HG03575 (cell line): ENCODE data around the gene TTC21B.

Experiments used
- ATAC-seq: cut with Tn5 transposase; IDR thresholded peaks from one replicate; pipeline ENCODE4 v1.9.1; 2021; ENCODE audit not compliant: unreplicated experiment, insufficient number of reproducible peaks, low FRiP score; ENCODE audit errors: extremely low read depth

TTC21B gene

GRCh38 chr2:165857876-165858275, 95.7 kb downstream of the TTC21B start:
- ATAC-seq = no peak

GRCh38 chr2:165852394-165852793, 101.2 kb downstream of the TTC21B start:
- no peak for ATAC-seq

- ATAC-seq = no peak
Measured at GRCh38 chr2:165847001-165847400, 106.6 kb downstream of the TTC21B start.

DNA sequence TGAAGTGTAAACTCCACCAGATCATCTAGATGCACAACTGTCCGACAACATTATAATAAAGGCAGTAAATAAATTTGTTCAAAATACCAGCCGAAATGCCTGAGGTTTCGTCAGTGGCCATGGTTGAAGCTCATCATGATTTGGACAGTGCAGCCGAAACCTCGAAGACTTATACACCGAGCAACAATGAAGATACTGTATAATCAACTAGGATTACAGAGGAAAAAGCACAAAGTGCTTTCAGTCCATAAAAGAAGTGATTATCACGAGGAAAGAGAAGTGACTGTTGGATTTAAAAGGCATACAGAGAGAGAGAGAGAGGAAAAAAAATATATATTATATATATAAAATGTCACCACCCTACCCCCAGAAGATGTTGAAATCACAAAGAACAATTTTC, 107.5 kb downstream of the TTC21B start:
- ATAC-seq = no peak

DNA sequence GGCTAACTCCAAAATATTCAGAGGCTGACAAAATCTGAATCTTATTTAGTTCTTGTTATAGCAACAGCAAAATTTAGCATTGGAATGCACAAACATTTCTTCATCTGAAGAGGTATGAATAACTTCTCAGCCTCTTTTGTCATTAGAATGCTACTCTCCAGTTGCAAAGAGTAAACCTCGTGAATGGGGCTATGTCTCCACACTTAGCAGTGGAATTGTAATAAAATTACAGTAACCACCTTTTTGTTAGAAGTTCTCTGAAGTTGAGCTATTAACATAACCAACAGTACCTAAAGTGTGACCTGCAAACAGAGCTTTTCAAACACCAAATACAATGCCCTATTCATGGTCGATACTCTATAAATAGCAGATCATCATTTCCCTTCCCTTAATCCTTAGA, 109.4 kb downstream of the TTC21B start:
- ATAC-seq = no peak

GRCh38 chr2:165843351-165843750, 110.2 kb downstream of the TTC21B start:
- no peak for ATAC-seq

DNA sequence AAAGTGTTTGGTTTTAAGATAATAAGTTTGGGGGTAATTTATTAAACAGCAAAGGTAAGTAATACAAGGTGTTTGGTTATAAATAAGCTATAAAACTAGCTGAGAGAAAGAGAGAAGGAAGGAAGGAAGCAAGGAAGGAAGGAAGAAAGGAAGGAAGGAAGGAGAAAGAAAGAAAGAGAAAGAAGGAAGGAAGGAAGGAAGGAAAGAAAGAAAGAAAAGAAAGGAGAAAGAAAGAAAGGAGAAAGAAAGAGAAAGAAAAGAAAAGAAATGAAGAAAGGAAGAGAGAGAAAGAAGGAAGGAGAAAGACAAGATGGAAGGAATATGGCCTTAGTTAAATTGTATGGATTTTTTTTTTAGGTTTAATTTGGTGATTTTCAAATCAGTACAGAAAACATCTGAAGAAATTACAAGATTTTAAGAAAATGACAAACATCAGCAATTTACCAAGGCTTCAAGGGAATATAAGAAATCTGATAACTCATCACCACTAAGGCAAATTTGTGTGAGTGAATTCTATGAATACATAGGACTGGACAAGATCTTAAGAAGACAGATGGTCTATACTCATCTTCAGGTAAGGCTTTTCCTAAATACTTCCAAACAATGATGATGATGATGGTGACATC, 113.1 kb downstream of the TTC21B start:
- ATAC-seq = no peak

GRCh38 chr2:165839610-165840009, 114.0 kb downstream of the TTC21B start:
- ATAC-seq = no peak

GRCh38 chr2:165837122-165837521, 116.5 kb downstream of the TTC21B start:
- no peak for ATAC-seq

DNA sequence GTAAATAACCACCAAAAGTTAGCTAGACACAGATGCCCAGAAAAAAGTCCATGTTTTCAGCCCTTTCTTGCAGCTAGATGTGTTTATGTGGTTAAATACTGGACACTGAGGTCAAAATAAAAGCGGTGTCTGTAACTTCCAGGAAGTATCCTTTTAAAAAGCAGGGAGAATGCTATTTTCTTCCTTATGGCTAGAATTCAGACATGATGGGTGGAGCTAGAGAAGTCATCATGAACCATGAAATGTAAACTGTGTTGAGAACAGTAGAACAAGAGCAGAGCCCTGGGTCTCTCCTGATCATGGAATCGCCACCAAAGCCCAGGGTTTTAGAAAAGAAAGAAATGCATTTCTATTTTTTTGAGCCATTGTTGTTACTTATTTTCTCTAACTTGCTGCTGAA, 118.2 kb downstream of the TTC21B start:
- ATAC-seq = no peak

- no peak for ATAC-seq
Measured at GRCh38 chr2:165833156-165833555, 120.4 kb downstream of the TTC21B start.

DNA sequence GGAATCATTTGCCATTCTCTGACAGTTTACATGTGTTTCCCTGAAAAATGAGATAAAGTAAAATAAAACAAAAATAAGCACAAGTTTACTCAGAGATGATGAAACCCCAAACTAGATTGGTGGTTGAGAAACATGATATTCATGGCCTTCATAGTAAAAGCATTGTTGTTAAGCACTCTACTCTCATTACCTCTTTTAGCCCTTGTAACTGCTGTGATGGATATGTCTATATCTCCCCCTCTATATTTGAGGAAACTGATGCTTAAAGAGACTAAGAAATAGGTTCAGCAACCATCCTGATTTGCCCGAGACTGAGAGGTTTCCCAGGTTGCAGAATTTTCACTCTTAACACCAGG, 125.7 kb downstream of the TTC21B start:
- ATAC-seq = no peak

DNA sequence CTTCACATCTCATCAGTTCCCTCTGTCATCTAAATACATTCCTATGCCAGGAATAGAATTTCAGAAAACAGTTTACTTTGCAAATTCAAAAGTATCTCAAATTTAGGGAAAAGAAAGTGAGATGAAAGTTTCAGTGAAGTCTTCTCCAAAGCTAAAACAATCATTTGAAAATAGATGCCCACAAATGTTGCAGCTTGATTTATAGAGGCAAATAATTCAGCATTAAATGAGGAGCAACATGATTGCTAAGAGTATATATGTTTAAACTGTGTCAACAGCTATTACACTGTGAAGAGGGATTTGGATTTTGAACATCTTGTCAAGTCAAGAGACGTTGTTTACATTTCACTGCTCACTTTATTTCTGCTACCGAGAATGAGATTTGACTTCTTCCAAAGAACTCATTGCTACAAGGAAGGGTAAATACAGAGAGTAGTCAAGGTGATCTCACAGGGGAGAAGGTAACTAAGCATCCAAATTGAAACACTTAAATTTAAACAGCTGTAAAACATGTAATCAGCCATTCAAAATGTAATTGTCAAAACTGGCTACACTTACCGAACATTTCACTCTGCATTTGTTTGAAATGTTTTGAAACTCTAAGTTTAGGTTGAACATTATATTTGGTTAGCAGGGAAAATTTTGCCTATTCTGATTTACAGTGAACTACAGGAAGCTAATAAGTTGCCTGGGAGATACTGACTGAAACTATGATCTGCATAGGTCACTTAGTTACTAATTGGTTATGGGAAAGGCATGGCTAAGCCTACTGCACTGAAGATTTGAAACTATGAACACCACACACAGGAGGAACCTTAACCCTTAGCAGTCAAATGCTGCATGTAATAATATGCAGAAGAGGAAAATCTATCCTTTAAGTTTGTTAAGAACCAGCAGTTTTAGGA, 126.3 kb downstream of the TTC21B start:
- ATAC-seq = no peak

GRCh38 chr2:165825041-165825440, 128.5 kb downstream of the TTC21B start:
- ATAC-seq = no peak
